ENCODE results near the gene GTF2A1.

Gene GTF2A1

GRCh38 chr14:81172881-81173280 is 47.9 kb downstream of the GTF2A1 start:
- no peak for DNase-seq

GRCh38 chr14:81172353-81172752 is 48.4 kb downstream of the GTF2A1 start:
- no peak for DNase-seq

- no peak for DNase-seq
These were observed 49.9 kb downstream of the GTF2A1 start for GRCh38 chr14:81170829-81171195.

GRCh38 chr14:81170104-81170828 is 50.5 kb downstream of the GTF2A1 start:
- DNase-seq, result peak; percentile 82

- no peak for DNase-seq
These were observed 51.1 kb downstream of the GTF2A1 start for GRCh38 chr14:81169711-81170103.

- no peak for DNase-seq
These were observed 51.5 kb downstream of the GTF2A1 start for GRCh38 chr14:81169267-81169666.

GRCh38 chr14:81166121-81166520 is 54.6 kb downstream of the GTF2A1 start:
- DNase-seq, result no peak

GRCh38 chr14:81165188-81165587 is 55.6 kb downstream of the GTF2A1 start:
- no peak for DNase-seq

- DNase-seq, result peak; percentile 66
These were observed 56.5 kb downstream of the GTF2A1 start for GRCh38 chr14:81164167-81164774.

- DNase-seq, result no peak
These were observed 57.8 kb downstream of the GTF2A1 start for GRCh38 chr14:81162941-81163340.

- DNase-seq, result no peak
These were observed 59.0 kb downstream of the GTF2A1 start for GRCh38 chr14:81161749-81162148.

- no peak for DNase-seq
These were observed 59.7 kb downstream of the GTF2A1 start for GRCh38 chr14:81161088-81161487.

- DNase-seq, result no peak
These were observed 63.3 kb downstream of the GTF2A1 start for GRCh38 chr14:81157431-81157830.

- no peak for DNase-seq
These were observed 67.6 kb downstream of the GTF2A1 start for GRCh38 chr14:81153187-81153586.

GRCh38 chr14:81148635-81149034 is 72.1 kb downstream of the GTF2A1 start:
- no peak for DNase-seq

GRCh38 chr14:81147140-81147897 is 73.4 kb downstream of the GTF2A1 start:
- DNase-seq, result peak; percentile 8

- DNase-seq, result no peak
These were observed 75.7 kb downstream of the GTF2A1 start for GRCh38 chr14:81144824-81145603.

- no peak for DNase-seq
These were observed 77.0 kb downstream of the GTF2A1 start for GRCh38 chr14:81143793-81144192.

GRCh38 chr14:81141426-81141825 is 79.3 kb downstream of the GTF2A1 start:
- DNase-seq, result no peak

- DNase-seq, result no peak
These were observed 82.3 kb downstream of the GTF2A1 start for GRCh38 chr14:81138429-81138828.

GRCh38 chr14:81137316-81137715 is 83.4 kb downstream of the GTF2A1 start:
- no peak for DNase-seq

- no peak for DNase-seq
These were observed 87.4 kb downstream of the GTF2A1 start for GRCh38 chr14:81133400-81133799.

GRCh38 chr14:81132468-81132867 is 88.3 kb downstream of the GTF2A1 start:
- DNase-seq, result peak; percentile 93

Data from NCI-H446 treated with DMSO at 0.1 percent for 48 hours (cell line).